GM20431 (cell line): ENCODE data around the gene GLG1.
"Not testable (repeated sequence)": the region's sequence is repeated elsewhere in the genome, so short reads cannot be mapped to it uniquely, and the experiment has no call there.

Source experiments
- in situ Hi-C: fragments of 300-500 bp; cut with MseI, MboI; formaldehyde crosslinking; loops from one replicate; pipeline ENCODE4 v1.15.0; 2020; ENCODE audit warnings: low sequenced_read_pairs; ENCODE audit not compliant: unreplicated experiment

GLG1 gene

GRCh38 chr16:74455619-74456289, 151.2 kb downstream of the GLG1 start:
- in situ Hi-C loops, result no loop called here

GRCh38 chr16:74455213-74455612, 151.7 kb downstream of the GLG1 start:
- in situ Hi-C loops, result no loop called here

GRCh38 chr16:74451951-74452758, 154.8 kb downstream of the GLG1 start:
- in situ Hi-C loops, result no loop called here

GRCh38 chr16:74450967-74451760, 155.8 kb downstream of the GLG1 start:
- in situ Hi-C loops, result no loop called here

GRCh38 chr16:74450236-74450635, 156.7 kb downstream of the GLG1 start:
- in situ Hi-C loops, result no loop called here

GRCh38 chr16:74449470-74449869, 157.4 kb downstream of the GLG1 start:
- in situ Hi-C loops, result loop anchor here (25.0 kb wide), 1 partner anchor 137 kb away; no protein-coding TSS in a partner anchor

- in situ Hi-C loops, result loop anchor here (25.0 kb wide), 1 partner anchor 137 kb away; no protein-coding TSS in a partner anchor
Measured at GRCh38 chr16:74448990-74449389, 157.9 kb downstream of the GLG1 start.

GRCh38 chr16:74447578-74447977, 159.3 kb downstream of the GLG1 start:
- in situ Hi-C loops, result loop anchor here (25.0 kb wide), 1 partner anchor 135 kb away; no protein-coding TSS in a partner anchor

- in situ Hi-C loops, result loop anchor here (25.0 kb wide), 1 partner anchor 135 kb away; no protein-coding TSS in a partner anchor
Measured at GRCh38 chr16:74446866-74447265, 160.0 kb downstream of the GLG1 start.

GRCh38 chr16:74443624-74444346, 163.1 kb downstream of the GLG1 start:
- in situ Hi-C loops, result loop anchor here (25.0 kb wide), 1 partner anchor 131 kb away; no protein-coding TSS in a partner anchor

GRCh38 chr16:74439685-74440084, 167.2 kb downstream of the GLG1 start:
- in situ Hi-C loops, result loop anchor here (25.0 kb wide), 1 partner anchor 127 kb away; no protein-coding TSS in a partner anchor

GRCh38 chr16:74438492-74438979, 168.4 kb downstream of the GLG1 start:
- in situ Hi-C loops, result loop anchor here (25.0 kb wide), 1 partner anchor 126 kb away; no protein-coding TSS in a partner anchor

- in situ Hi-C loops, result loop anchor here (25.0 kb wide), 1 partner anchor 119 kb away; no protein-coding TSS in a partner anchor
Measured at GRCh38 chr16:74431516-74431915, 175.4 kb downstream of the GLG1 start.

GRCh38 chr16:74430036-74430712, 176.7 kb downstream of the GLG1 start:
- in situ Hi-C loops, result loop anchor here (25.0 kb wide), 1 partner anchor 118 kb away; no protein-coding TSS in a partner anchor

- in situ Hi-C loops, result loop anchor here (25.0 kb wide), 1 partner anchor 116 kb away; no protein-coding TSS in a partner anchor
Measured at GRCh38 chr16:74428493-74428892, 178.4 kb downstream of the GLG1 start.

GRCh38 chr16:74425751-74426150, 181.2 kb downstream of the GLG1 start:
- in situ Hi-C loops, result loop anchor here (25.0 kb wide), 1 partner anchor 113 kb away; no protein-coding TSS in a partner anchor

- in situ Hi-C loops, result not testable (repeated sequence)
Measured at GRCh38 chr16:74423721-74424120, 183.2 kb downstream of the GLG1 start.

GRCh38 chr16:74422086-74422485, 184.8 kb downstream of the GLG1 start:
- in situ Hi-C loops, result not testable (repeated sequence)

GRCh38 chr16:74421482-74421785, 185.5 kb downstream of the GLG1 start:
- in situ Hi-C loops, result not testable (repeated sequence)
